Mesenchymal stem cell (in vitro differentiated cells and primary cell): Measurements from ENCODE around the gene NAT9.

ENCODE experiments used
- DNase-seq: peaks from one replicate; pipeline ENCODE4 v3.0.0-alpha.2; 2013
- H2AFZ ChIP-seq: one replicate; pipeline ENCODE4 v1.6.1; 2013; ENCODE audit warnings: low read depth, mild to moderate bottlenecking, control low read depth, inconsistent platforms, low read length, moderate library complexity
- H2AK5ac ChIP-seq: 2 replicates; pipeline ENCODE4 v1.6.1; 2013; ENCODE audit warnings: low read length, moderate library complexity, mild to moderate bottlenecking, inconsistent platforms; ENCODE audit not compliant: severe bottlenecking
- H2BK120ac ChIP-seq: one replicate; pipeline ENCODE4 v1.6.1; 2013; ENCODE audit warnings: low read depth, mild to moderate bottlenecking, inconsistent platforms, low read length, moderate library complexity
- H2BK12ac ChIP-seq, 2 experiments: one replicate each; pipeline ENCODE4 v1.6.1; 2013; ENCODE audit warnings: inconsistent platforms in 2 of 2, low read length in 2 of 2, mild to moderate bottlenecking in 2 of 2, moderate library complexity in 2 of 2, control low read depth in 1 of 2
- H2BK15ac ChIP-seq: one replicate; pipeline ENCODE4 v1.6.1; 2013; ENCODE audit warnings: mild to moderate bottlenecking, low read depth, inconsistent platforms; ENCODE audit not compliant: poor library complexity, severe bottlenecking
- H2BK5ac ChIP-seq: 2 replicates; pipeline ENCODE4 v1.6.1; 2013; ENCODE audit warnings: low read depth, mild to moderate bottlenecking, low read length, control low read depth, inconsistent platforms; ENCODE audit not compliant: poor library complexity, severe bottlenecking
- H3K14ac ChIP-seq, 2 experiments: one replicate each; pipeline ENCODE4 v1.6.1; 2013; ENCODE audit warnings: inconsistent platforms in 2 of 2, low read length in 2 of 2, control low read depth in 1 of 2, mild to moderate bottlenecking in 1 of 2, moderate library complexity in 1 of 2
- H3K18ac ChIP-seq, 2 experiments: one replicate each; pipeline ENCODE4 v1.6.1; 2013; ENCODE audit warnings: inconsistent platforms in 2 of 2, low read length in 2 of 2, control low read depth in 1 of 2, low read depth in 1 of 2, mild to moderate bottlenecking in 1 of 2
- H3K23ac ChIP-seq, 2 experiments: one replicate each; pipeline ENCODE4 v1.6.1; 2013; ENCODE audit warnings: inconsistent platforms in 2 of 2, low read length in 2 of 2, mild to moderate bottlenecking in 2 of 2, moderate library complexity in 2 of 2, control low read depth in 1 of 2
- H3K27ac ChIP-seq: 2 replicates; pipeline ENCODE4 v1.5.1; 2013; ENCODE audit warnings: mild to moderate bottlenecking, moderate library complexity, low read length, control low read depth, inconsistent platforms; ENCODE audit not compliant: poor library complexity, severe bottlenecking
- H3K27me3 ChIP-seq, 2 experiments: 2 replicates each; pipeline versions ENCODE4 v1.6.1 to v1.7.0; 2013; ENCODE audit warnings: low read length in 2 of 2, mild to moderate bottlenecking in 2 of 2, moderate library complexity in 2 of 2, control low read depth in 1 of 2, inconsistent platforms in 1 of 2; ENCODE audit not compliant: control insufficient read depth in 1 of 2, insufficient read depth in 1 of 2
- H3K36me3 ChIP-seq, 2 experiments: 2 replicates each; pipeline versions ENCODE4 v1.6.1 to v1.7.0; 2013; ENCODE audit warnings: low read length in 2 of 2, control low read depth in 1 of 2, inconsistent platforms in 1 of 2, low read depth in 1 of 2, mild to moderate bottlenecking in 1 of 2; ENCODE audit not compliant: insufficient read depth in 2 of 2, control insufficient read depth in 1 of 2
- H3K4ac ChIP-seq, 2 experiments: one replicate each; pipeline ENCODE4 v1.6.1; 2013; ENCODE audit warnings: inconsistent platforms in 2 of 2, low read length in 2 of 2, mild to moderate bottlenecking in 2 of 2, moderate library complexity in 2 of 2, control low read depth in 1 of 2, low read depth in 1 of 2
- H3K4me1 ChIP-seq: 2 replicates; pipeline ENCODE4 v1.6.1; 2013; ENCODE audit warnings: low read depth, low read length, control low read depth; ENCODE audit not compliant: control insufficient read depth, insufficient read depth
- H3K4me2 ChIP-seq: 2 replicates; pipeline ENCODE4 v1.6.1; 2013; ENCODE audit warnings: low read length, mild to moderate bottlenecking, inconsistent platforms; ENCODE audit not compliant: poor library complexity, severe bottlenecking
- H3K4me3 ChIP-seq, 2 experiments: 2 replicates each; pipeline versions ENCODE4 v1.5.1 to v1.7.0; 2013; ENCODE audit warnings: low read length in 2 of 2, mild to moderate bottlenecking in 2 of 2, control low read depth in 1 of 2, low read depth in 1 of 2; ENCODE audit not compliant: insufficient read depth in 1 of 2
- H3K79me1 ChIP-seq: replicated peaks from 2 replicates; pipeline ENCODE4 v1.6.1; 2013; ENCODE audit warnings: mild to moderate bottlenecking, control low read depth, low read length, inconsistent platforms; ENCODE audit not compliant: poor library complexity, severe bottlenecking
- H3K9ac ChIP-seq: 2 replicates; pipeline ENCODE4 v1.7.0; 2013; ENCODE audit warnings: mild to moderate bottlenecking, low read length, moderate library complexity
- H3K9me3 ChIP-seq: 2 replicates; pipeline ENCODE4 v1.7.0; 2013; ENCODE audit warnings: mild to moderate bottlenecking, low read length; ENCODE audit not compliant: control insufficient read depth
- H4K8ac ChIP-seq: one replicate; pipeline ENCODE4 v1.6.1; 2013; ENCODE audit warnings: inconsistent platforms, mild to moderate bottlenecking, low read length, moderate library complexity
- H4K91ac ChIP-seq: one replicate; pipeline ENCODE4 v1.6.1; 2013; ENCODE audit warnings: mild to moderate bottlenecking, low read length, inconsistent platforms
- WGBS: methylation state at CpG from one replicate; pipeline ENCODE4 v1.1.7; 2013; ENCODE audit warnings: mixed read lengths; 5-methylcytosine and 5-hydroxymethylcytosine counted together

Gene NAT9

GRCh38 chr17:74804683-74805082 is 28.5 kb upstream of the NAT9 start:
- H3K36me3 ChIP-seq = peaks cover 32 to 77% of the 10 kb centered on the region in 2 experiments

GRCh38 chr17:74803971-74804370 is 27.8 kb upstream of the NAT9 start:
- H3K14ac ChIP-seq = no peak overlapping the region
- H3K27me3 ChIP-seq = no peaks in the 10 kb centered on the region
- H3K9me3 ChIP-seq = no peaks in the 10 kb centered on the region
- H2BK5ac ChIP-seq = no peak overlapping the region
- H3K36me3 ChIP-seq = peaks cover 39 to 80% of the 10 kb centered on the region in 2 experiments
- H2BK15ac ChIP-seq = no peak overlapping the region
- no peak for DNase-seq
- H3K9ac ChIP-seq = no peak overlapping the region
- H4K8ac ChIP-seq = no peak overlapping the region
- H3K79me1 ChIP-seq = peaks cover 3% of the 10 kb centered on the region
- H2AFZ ChIP-seq = no peak overlapping the region
- no peak overlapping the region for H3K18ac ChIP-seq
- H3K27ac ChIP-seq = no peak overlapping the region
- no peak overlapping the region for H3K4ac ChIP-seq
- H2BK120ac ChIP-seq = no peak overlapping the region
- no peak overlapping the region for H3K4me3 ChIP-seq
- peaks cover 22% of the 10 kb centered on the region for H3K4me1 ChIP-seq
- no peak overlapping the region for H4K91ac ChIP-seq
- no peak overlapping the region for H2AK5ac ChIP-seq
- 95% methylated on average over 5 of the region's 5 CpGs for WGBS
- no peak overlapping the region for H3K4me2 ChIP-seq
- H2BK12ac ChIP-seq = no peak overlapping the region
- no peak overlapping the region for H3K23ac ChIP-seq

More at GRCh38 chr17:74804683-74805082, 28.5 kb upstream of the NAT9 start:
- no peak overlapping the region for H3K4me3 ChIP-seq
- H4K8ac ChIP-seq = no peak overlapping the region
- peaks cover 17% of the 10 kb centered on the region for H3K4me1 ChIP-seq
- no peaks in the 10 kb centered on the region for H3K27me3 ChIP-seq
- H2BK15ac ChIP-seq = no peak overlapping the region
- H3K23ac ChIP-seq = no peak overlapping the region
- no peak overlapping the region for H2BK5ac ChIP-seq
- no peak overlapping the region for H2BK12ac ChIP-seq
- no peak overlapping the region for H2BK120ac ChIP-seq
- peaks cover 3% of the 10 kb centered on the region for H3K79me1 ChIP-seq
- no peak overlapping the region for H3K4ac ChIP-seq
- H3K18ac ChIP-seq = no peak overlapping the region
- no peak for DNase-seq
- no peak overlapping the region for H2AK5ac ChIP-seq
- no peak overlapping the region for H3K14ac ChIP-seq
- no peak overlapping the region for H3K9ac ChIP-seq
- no peak overlapping the region for H4K91ac ChIP-seq
- H2AFZ ChIP-seq = no peak overlapping the region
- no peaks in the 10 kb centered on the region for H3K9me3 ChIP-seq
- WGBS = 89% methylated on average over 7 of the region's 7 CpGs
- no peak overlapping the region for H3K27ac ChIP-seq
- H3K4me2 ChIP-seq = no peak overlapping the region

- H3K4me3 ChIP-seq = no peak overlapping the region
- 91% methylated on average over 11 of the region's 12 CpGs for WGBS
- no peak overlapping the region for H2BK15ac ChIP-seq
- H3K14ac ChIP-seq = no peak overlapping the region
- no peak overlapping the region for H2BK12ac ChIP-seq
- H3K79me1 ChIP-seq = peaks cover 3% of the 10 kb centered on the region
- H3K27ac ChIP-seq = no peak overlapping the region
- peaks cover 43 to 78% of the 10 kb centered on the region in 2 experiments for H3K36me3 ChIP-seq
- no peak overlapping the region for H3K4me2 ChIP-seq
- no peak overlapping the region for H3K4ac ChIP-seq
- H3K9ac ChIP-seq = no peak overlapping the region
- no peak overlapping the region for H4K91ac ChIP-seq
- no peak overlapping the region for H3K18ac ChIP-seq
- H4K8ac ChIP-seq = no peak overlapping the region
- no peak overlapping the region for H2BK5ac ChIP-seq
- H3K4me1 ChIP-seq = peaks cover 26% of the 10 kb centered on the region
- H2BK120ac ChIP-seq = no peak overlapping the region
- no peak overlapping the region for H2AK5ac ChIP-seq
- H3K9me3 ChIP-seq = no peaks in the 10 kb centered on the region
- H2AFZ ChIP-seq = no peak overlapping the region
- no peak overlapping the region for H3K23ac ChIP-seq
- H3K27me3 ChIP-seq = no peaks in the 10 kb centered on the region
- DNase-seq = no peak
These were observed 27.3 kb upstream of the NAT9 start for GRCh38 chr17:74803388-74803930.

- no peak overlapping the region for H3K14ac ChIP-seq
These were observed 25.8 kb upstream of the NAT9 start for GRCh38 chr17:74801896-74802295.

More at GRCh38 chr17:74801896-74802295, 25.8 kb upstream of the NAT9 start:
- 88% methylated on average over 7 of the region's 8 CpGs for WGBS
- H3K9me3 ChIP-seq = no peaks in the 10 kb centered on the region
- no peak overlapping the region for H3K23ac ChIP-seq
- no peak overlapping the region for H2BK120ac ChIP-seq
- H4K8ac ChIP-seq = no peak overlapping the region
- no peak for DNase-seq
- no peak overlapping the region for H2BK5ac ChIP-seq
- H4K91ac ChIP-seq = no peak overlapping the region
- H3K27ac ChIP-seq = no peak overlapping the region
- peaks cover 28% of the 10 kb centered on the region for H3K4me1 ChIP-seq
- H3K4ac ChIP-seq = no peak overlapping the region
- H3K4me2 ChIP-seq = no peak overlapping the region
- H3K79me1 ChIP-seq = peaks cover 3% of the 10 kb centered on the region
- H2AFZ ChIP-seq = no peak overlapping the region
- H3K18ac ChIP-seq = no peak overlapping the region
- peaks cover 54 to 63% of the 10 kb centered on the region in 2 experiments for H3K36me3 ChIP-seq
- H2BK15ac ChIP-seq = no peak overlapping the region
- H3K27me3 ChIP-seq = no peaks in the 10 kb centered on the region
- no peak overlapping the region for H3K9ac ChIP-seq
- H2AK5ac ChIP-seq = no peak overlapping the region
- H3K4me3 ChIP-seq = no peak overlapping the region
- H2BK12ac ChIP-seq = no peak overlapping the region
